B cell (primary cell): ENCODE results near the gene PRKCB. TPM values are rescaled to one million over a fixed set of nuclear protein-coding genes. Genes with fewer than 3 reads are reported as not detected.

Experiments
- ATAC-seq: fragments of 200-7000 bp; cut with Tn5 transposase; one replicate; pipeline ENCODE4 v1.10.0; 2021; ENCODE audit warnings: low read depth, mild to moderate bottlenecking, moderate number of reproducible peaks, moderate library complexity
- CTCF ChIA-PET: fragments of 350-600 bp; sonication (Branson Sonifier 250); formaldehyde crosslinking; loops from one replicate; lab custom pipeline; 2021; ENCODE audit warnings: antibody characterized with exemption, inconsistent platforms; lab: Charles Lee
- POLR2A ChIA-PET: fragments of 350-600 bp; sonication (Branson Sonifier 250); formaldehyde crosslinking; loops from one replicate; lab custom pipeline; 2021; ENCODE audit warnings: antibody characterized with exemption; lab: Charles Lee
- DNase-seq: peaks from one replicate; pipeline ENCODE4 v3.0.0; 2013
- H2AFZ ChIP-seq: 2 replicates; pipeline ENCODE4 v1.6.1; 2012; ENCODE audit warnings: mild to moderate bottlenecking, low read depth, low read length; ENCODE audit not compliant: insufficient read depth, poor library complexity, severe bottlenecking
- H3K27ac ChIP-seq, 2 donors: 1 replicate in 1 of 2; 2 replicates in 1 of 2; pipeline ENCODE4 v1.5.1; 2012 to 2013; ENCODE audit warnings: low read length in 2 of 2, mild to moderate bottlenecking in 2 of 2, moderate library complexity in 1 of 2
- H3K27me3 ChIP-seq, 4 experiments: fragments of 200-600 bp in 1 of 4; sonication (generic) in 1 of 4; replicated peaks in 1 of 4; 1 replicate in 2 of 4; 2 replicates in 2 of 4; pipeline versions ENCODE4 v1.6.1 to v1.7.0; 2013 to 2016; ENCODE audit warnings: low read length in 3 of 4, mild to moderate bottlenecking in 2 of 4, mixed read lengths in 1 of 4, moderate library complexity in 1 of 4; ENCODE audit not compliant: insufficient read depth in 4 of 4, control insufficient read depth in 3 of 4; ENCODE audit errors: control extremely low read depth in 1 of 4
- H3K36me3 ChIP-seq, 2 experiments: replicated peaks in 1 of 2; 1 replicate in 1 of 2; 2 replicates in 1 of 2; pipeline versions ENCODE4 v1.6.1 to v1.7.1; 2013; ENCODE audit warnings: low read length in 1 of 2; ENCODE audit not compliant: insufficient read depth in 2 of 2, control insufficient read depth in 1 of 2; ENCODE audit errors: control extremely low read depth in 1 of 2, extremely low read depth in 1 of 2
- H3K4me1 ChIP-seq, 2 donors: fragments of 200-600 bp in 1 of 2; sonication (generic) in 1 of 2; 1 replicate in 1 of 2; 2 replicates in 1 of 2; pipeline versions ENCODE4 v1.5.1 to v1.6.1; 2013 to 2017; ENCODE audit warnings: low read length in 2 of 2; ENCODE audit not compliant: control insufficient read depth in 2 of 2, insufficient read depth in 2 of 2
- H3K4me2 ChIP-seq: replicated peaks from 2 replicates; pipeline ENCODE3; 2012; ENCODE audit warnings: mild to moderate bottlenecking, low read depth, low read length; ENCODE audit not compliant: poor library complexity, severe bottlenecking
- H3K4me3 ChIP-seq, 5 experiments: fragments of 200-600 bp in 1 of 5; sonication (generic) in 1 of 5; 1 replicate in 3 of 5; 2 replicates in 2 of 5; pipeline versions ENCODE4 v1.5.1 to v1.7.0; 2011 to 2016; ENCODE audit warnings: low read length in 4 of 5, mild to moderate bottlenecking in 4 of 5, low read depth in 2 of 5, control low read depth in 1 of 5, moderate library complexity in 1 of 5; ENCODE audit not compliant: insufficient read depth in 1 of 5; ENCODE audit errors: control extremely low read depth in 1 of 5, extremely low read depth in 1 of 5
- H3K79me2 ChIP-seq: fragments of 200-600 bp; sonication (generic); one replicate; pipeline ENCODE4 v1.6.0; 2016; ENCODE audit warnings: low read length; ENCODE audit not compliant: control insufficient read depth, insufficient read depth
- H3K9ac ChIP-seq: fragments of 200-600 bp; sonication (generic); 2 replicates; pipeline ENCODE4 v1.6.1; 2017; ENCODE audit warnings: mild to moderate bottlenecking, low read length, moderate library complexity
- H3K9me3 ChIP-seq, 3 donors: one replicate each; pipeline versions ENCODE4 v1.6.1 to v1.7.1; 2013; ENCODE audit warnings: low read length in 2 of 3; ENCODE audit not compliant: control insufficient read depth in 2 of 3, insufficient read depth in 1 of 3; ENCODE audit errors: control extremely low read depth in 1 of 3
- H4K20me1 ChIP-seq: 2 replicates; pipeline ENCODE4 v1.6.0; 2012; ENCODE audit warnings: mild to moderate bottlenecking, low read length; ENCODE audit not compliant: insufficient read depth, control insufficient read depth, poor library complexity, severe bottlenecking
- H3K27ac Mint-ChIP-seq: one replicate; pipeline ENCODE4 v1.8.0; 2021; ENCODE audit warnings: mixed read lengths
- H3K27me3 Mint-ChIP-seq: one replicate; pipeline ENCODE4 v1.8.0; 2021; ENCODE audit warnings: mixed read lengths
- H3K4me1 Mint-ChIP-seq: one replicate; pipeline ENCODE4 v1.8.0; 2021; ENCODE audit warnings: mixed read lengths
- H3K4me3 Mint-ChIP-seq: one replicate; pipeline ENCODE4 v1.8.0; 2021; ENCODE audit warnings: mixed read lengths
- H3K9me3 Mint-ChIP-seq: one replicate; pipeline ENCODE4 v1.8.0; 2022; ENCODE audit warnings: mixed read lengths; ENCODE audit not compliant: insufficient read depth
- CTCF ChIP-seq: fragments of 200-600 bp; IDR thresholded peaks from one replicate; pipeline ENCODE4 v1.8.0; 2022; ENCODE audit warnings: antibody characterized with exemption, mild to moderate bottlenecking
- EZH2 ChIP-seq: IDR thresholded peaks from 2 replicates; pipeline ENCODE4 v1.6.1; 2012; ENCODE audit warnings: borderline replicate concordance, low read depth, mild to moderate bottlenecking, moderate library complexity, low read length; ENCODE audit not compliant: insufficient read depth, poor library complexity, severe bottlenecking
- WGBS: methylation state at CpG from one replicate; pipeline ENCODE4 v1.1.5; 2013; ENCODE audit warnings: missing lambda C conversion rate; ENCODE audit not compliant: insufficient coverage; 5-methylcytosine and 5-hydroxymethylcytosine counted together
- intact Hi-C: fragments of 100-400 bp; cut with micrococcal nuclease; formaldehyde crosslinking; loops from one replicate; pipeline ENCODE4 v1.10.0; 2022
- polyA plus RNA-seq: library from polyadenylated mRNA; depleted of rRNA; stranded (reverse); fragments of >200 nt; gene quantifications from 2 replicates; pipeline ENCODE4 v1.2.3, GENCODE V29; 2012
- total RNA-seq, 2 donors: library from RNA; stranded (reverse); fragments of 120-200 nt in 1 of 2; gene quantifications; 1 replicate in 1 of 2; 2 replicates in 1 of 2; pipeline versions ENCODE4 v1.2.3 to v1.2.4, GENCODE V29; 2013 to 2022

The PRKCB gene
- total and polyA plus RNA-seq, 2 donors (not counting 1 experiment from before 2014, with no cell fraction given): 106 to 373 TPM

- Histone ChIP-seq H3K4me1 (peaks cover 98 to 100% of the 10 kb centered on the region in 2 donors), H4K20me1 (peaks cover 81% of the 10 kb centered on the region), H3K4me2 (peak overlapping the region; percentile 77), H3K9me3 (no peaks in the 10 kb centered on the region), H3K4me3 (no peak overlapping the region), H3K27me3 (no peaks in the 10 kb centered on the region), H2AFZ (no peak overlapping the region), H3K36me3 (peaks cover 0 to 10% of the 10 kb centered on the region in 2 experiments), H3K27ac (peak overlapping the region in 1 of 2 donors; percentile 86), H3K9ac (no peak overlapping the region), H3K79me2 (peaks cover 100% of the 10 kb centered on the region)
- no peaks in the 10 kb centered on the region for H3K9me3 Mint-ChIP-seq
- no peaks in the 10 kb centered on the region for H3K27me3 Mint-ChIP-seq
- 83% methylated on average over 9 of the region's 11 CpGs for WGBS
- intact Hi-C loops: loop anchor here (10.0 kb wide), 1 partner anchor 47 kb away; no protein-coding TSS in a partner anchor
- no peak for ATAC-seq
- DNase-seq: no peak
- peak overlapping the region; percentile 35 for H3K4me3 Mint-ChIP-seq
- ChIA-PET POLR2A (interaction anchor here (0.7 kb wide), 1 partner anchor 97 kb away, joined by 3 read pairs; no protein-coding TSS in a partner anchor), CTCF (interaction anchor here (0.6 to 2.4 kb wide), 10 partner anchors 8 to 184 kb away, joined by 3 to 9 read pairs (median 4); no protein-coding TSS in a partner anchor)
- TF ChIP-seq CTCF (no peak), EZH2 (no peak)
- peak overlapping the region; percentile 80 for H3K27ac Mint-ChIP-seq
- peaks cover 98% of the 10 kb centered on the region for H3K4me1 Mint-ChIP-seq
Measured at GRCh38 chr16:23857256-23857880, 21.6 kb downstream of the PRKCB start.

- no peaks in the 10 kb centered on the region for H3K27me3 Mint-ChIP-seq
- CTCF ChIA-PET: interaction anchor here (0.6 to 1.7 kb wide), 5 partner anchors 9 to 152 kb away, joined by 3 to 6 read pairs (median 4); no protein-coding TSS in a partner anchor
- peaks cover 99% of the 10 kb centered on the region for H3K79me2 ChIP-seq
- ATAC-seq (no peak), DNase-seq (no peak)
- H3K9ac ChIP-seq: no peak overlapping the region
- peak overlapping the region; percentile 80 for H3K27ac Mint-ChIP-seq
- 80% methylated on average over 1 of the region's 1 CpG for WGBS
- H3K4me1 Mint-ChIP-seq: peaks cover 96% of the 10 kb centered on the region
- peak overlapping the region; percentile 77 for H3K4me2 ChIP-seq
- H2AFZ ChIP-seq: no peak overlapping the region
- H3K9me3 ChIP-seq: no peaks in the 10 kb centered on the region
- POLR2A ChIA-PET: interaction anchor here (0.7 to 0.9 kb wide), 2 partner anchors 21 to 97 kb away, joined by 3 read pairs; no protein-coding TSS in a partner anchor
- H3K9me3 Mint-ChIP-seq: no peaks in the 10 kb centered on the region
- no peaks in the 10 kb centered on the region for H3K27me3 ChIP-seq
- intact Hi-C loops: loop anchor here (10.0 kb wide), 1 partner anchor 47 kb away; no protein-coding TSS in a partner anchor
- H3K4me3 Mint-ChIP-seq: peak overlapping the region; percentile 54
- peaks cover 78% of the 10 kb centered on the region for H4K20me1 ChIP-seq
- peaks cover 0 to 10% of the 10 kb centered on the region in 2 experiments for H3K36me3 ChIP-seq
- peak overlapping the region in 1 of 2 donors; percentile 86 for H3K27ac ChIP-seq
- H3K4me1 ChIP-seq: peaks cover 98 to 99% of the 10 kb centered on the region in 2 donors
- H3K4me3 ChIP-seq: no peak overlapping the region
- TF ChIP-seq EZH2: no peak
- no peak for TF ChIP-seq CTCF
Measured at GRCh38 chr16:23857881-23858269, 22.1 kb downstream of the PRKCB start.
